Duodenal mucosa (tissue), 2 donors: Measurements from ENCODE around the gene HSF2BP.
A peak's percentile ranks its signal among the peaks of the same experiment; 100 is the strongest.

ENCODE experiments used
- H3K27ac ChIP-seq: one replicate; pipeline ENCODE4 v1.7.0; 2013; ENCODE audit warnings: low read depth, low read length
- H3K27me3 ChIP-seq, 2 donors: one replicate each; pipeline ENCODE4 v1.7.0; 2013; ENCODE audit warnings: low read length in 2 of 2, control low read depth in 1 of 2; ENCODE audit not compliant: insufficient read depth in 2 of 2, control insufficient read depth in 1 of 2
- H3K36me3 ChIP-seq, 2 donors: one replicate each; pipeline ENCODE4 v1.7.0; 2013; ENCODE audit warnings: low read length in 2 of 2, control low read depth in 1 of 2; ENCODE audit not compliant: insufficient read depth in 2 of 2, control insufficient read depth in 1 of 2
- H3K4me1 ChIP-seq, 2 donors: one replicate each; pipeline ENCODE4 v1.7.0; 2013; ENCODE audit warnings: low read length in 2 of 2, control low read depth in 1 of 2; ENCODE audit not compliant: insufficient read depth in 2 of 2, control insufficient read depth in 1 of 2
- H3K4me3 ChIP-seq, 2 donors: one replicate each; pipeline ENCODE4 v1.7.0; 2013; ENCODE audit warnings: low read length in 2 of 2, low read depth in 1 of 2
- H3K9ac ChIP-seq, 2 donors: one replicate each; pipeline ENCODE4 v1.7.0; 2013; ENCODE audit warnings: low read length in 2 of 2, low read depth in 1 of 2
- H3K9me3 ChIP-seq, 2 donors: one replicate each; pipeline ENCODE4 v1.7.0; 2013; ENCODE audit warnings: low read length in 2 of 2, control low read depth in 1 of 2; ENCODE audit not compliant: control insufficient read depth in 1 of 2

Gene HSF2BP

DNA sequence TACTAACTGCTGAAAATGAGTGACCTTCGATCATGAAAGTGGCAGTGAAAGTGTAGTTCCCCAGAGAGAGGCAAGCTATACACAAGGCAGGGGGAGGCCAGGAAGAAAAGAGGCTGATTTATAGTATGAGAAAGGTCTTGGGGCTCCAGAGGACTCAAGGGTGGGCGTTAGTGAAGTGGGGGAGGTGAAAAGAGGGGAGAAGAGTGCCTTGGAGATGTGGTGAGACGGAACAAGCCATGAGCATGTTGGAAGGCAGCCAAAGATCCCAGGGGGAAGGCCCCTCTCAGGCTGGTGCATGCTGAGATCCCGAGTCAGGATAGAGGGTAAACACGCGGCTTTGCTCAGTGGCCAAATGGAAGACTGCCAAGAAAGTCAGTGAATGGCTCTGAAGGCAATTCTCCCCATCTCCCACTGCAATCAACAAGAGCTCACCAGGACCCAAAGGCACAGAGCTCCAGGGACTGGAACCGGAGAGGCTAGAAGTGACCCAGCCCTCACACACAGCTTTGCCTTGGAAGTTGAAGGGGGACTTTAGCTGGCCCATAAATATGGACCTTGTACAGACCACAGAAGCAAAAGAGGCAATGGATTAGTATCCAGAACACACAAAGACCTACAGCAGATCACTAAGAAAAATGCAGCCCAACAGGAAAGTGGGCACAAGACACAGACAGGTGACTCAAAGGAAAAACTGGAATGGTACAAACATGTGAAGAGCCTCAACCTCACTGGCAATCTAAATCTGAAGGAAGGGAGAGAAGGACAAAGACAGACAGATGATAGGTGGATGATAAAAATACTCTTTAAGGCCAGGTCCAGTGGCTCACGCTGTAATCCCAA is 49.6 kb downstream of the HSF2BP start:
- H3K27me3 ChIP-seq = no peaks in the 10 kb centered on the region
- H3K36me3 ChIP-seq = no peaks in the 10 kb centered on the region
- H3K9me3 ChIP-seq = no peaks in the 10 kb centered on the region
- no peak overlapping the region for H3K4me3 ChIP-seq
- H3K27ac ChIP-seq = no peak overlapping the region
- H3K9ac ChIP-seq = peak overlapping the region; percentile 13 to 22
- H3K4me1 ChIP-seq = peaks cover 18 to 28% of the 10 kb centered on the region in 2 donors

DNA sequence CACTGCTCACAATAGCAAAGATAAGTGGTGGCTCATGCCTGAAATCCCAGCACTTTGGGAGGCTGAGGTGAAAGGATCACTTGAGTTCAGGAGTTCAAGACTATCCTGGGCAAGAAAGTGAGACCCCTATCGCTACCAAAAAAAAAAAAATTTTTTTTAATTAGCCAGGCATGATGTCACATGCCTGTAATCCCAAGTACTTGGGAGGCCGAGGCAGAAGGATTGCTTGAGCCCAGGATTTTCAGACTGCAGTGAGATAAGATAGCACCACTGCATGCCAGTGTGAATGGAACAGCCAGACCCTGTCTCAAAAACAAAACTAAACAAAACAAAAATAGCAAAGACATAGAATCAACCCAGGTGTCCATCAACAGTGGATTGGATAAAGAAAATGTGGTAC is 50.6 kb downstream of the HSF2BP start:
- Histone ChIP-seq H3K27me3 (no peaks in the 10 kb centered on the region), H3K4me1 (peaks cover 18 to 34% of the 10 kb centered on the region in 2 donors), H3K9ac (no peak overlapping the region), H3K36me3 (no peaks in the 10 kb centered on the region), H3K27ac (no peak overlapping the region), H3K9me3 (no peaks in the 10 kb centered on the region), H3K4me3 (no peak overlapping the region)

DNA sequence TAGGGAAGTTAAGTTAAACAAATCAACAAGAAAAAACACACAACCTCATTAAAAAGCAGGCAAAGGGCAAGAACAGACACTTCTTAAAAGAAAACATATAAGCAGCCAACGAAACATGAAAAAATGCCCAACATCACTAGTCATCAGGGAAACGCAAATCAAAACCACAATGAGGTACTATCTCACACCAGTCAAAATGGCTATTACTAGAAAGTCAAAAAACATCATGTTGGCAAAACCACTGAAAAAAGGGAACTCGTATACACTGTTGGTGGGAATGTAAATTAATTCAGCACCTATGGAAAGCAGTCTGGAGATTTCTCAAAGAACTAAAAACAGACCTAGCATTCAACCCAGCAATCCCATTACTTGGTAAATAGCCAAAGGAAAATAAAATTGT is 51.1 kb downstream of the HSF2BP start:
- H3K27ac ChIP-seq = no peak overlapping the region
- no peaks in the 10 kb centered on the region for H3K27me3 ChIP-seq
- H3K36me3 ChIP-seq = no peaks in the 10 kb centered on the region
- H3K9me3 ChIP-seq = no peaks in the 10 kb centered on the region
- H3K4me3 ChIP-seq = no peak overlapping the region
- H3K4me1 ChIP-seq = peaks cover 18 to 31% of the 10 kb centered on the region in 2 donors
- H3K9ac ChIP-seq = no peak overlapping the region

DNA sequence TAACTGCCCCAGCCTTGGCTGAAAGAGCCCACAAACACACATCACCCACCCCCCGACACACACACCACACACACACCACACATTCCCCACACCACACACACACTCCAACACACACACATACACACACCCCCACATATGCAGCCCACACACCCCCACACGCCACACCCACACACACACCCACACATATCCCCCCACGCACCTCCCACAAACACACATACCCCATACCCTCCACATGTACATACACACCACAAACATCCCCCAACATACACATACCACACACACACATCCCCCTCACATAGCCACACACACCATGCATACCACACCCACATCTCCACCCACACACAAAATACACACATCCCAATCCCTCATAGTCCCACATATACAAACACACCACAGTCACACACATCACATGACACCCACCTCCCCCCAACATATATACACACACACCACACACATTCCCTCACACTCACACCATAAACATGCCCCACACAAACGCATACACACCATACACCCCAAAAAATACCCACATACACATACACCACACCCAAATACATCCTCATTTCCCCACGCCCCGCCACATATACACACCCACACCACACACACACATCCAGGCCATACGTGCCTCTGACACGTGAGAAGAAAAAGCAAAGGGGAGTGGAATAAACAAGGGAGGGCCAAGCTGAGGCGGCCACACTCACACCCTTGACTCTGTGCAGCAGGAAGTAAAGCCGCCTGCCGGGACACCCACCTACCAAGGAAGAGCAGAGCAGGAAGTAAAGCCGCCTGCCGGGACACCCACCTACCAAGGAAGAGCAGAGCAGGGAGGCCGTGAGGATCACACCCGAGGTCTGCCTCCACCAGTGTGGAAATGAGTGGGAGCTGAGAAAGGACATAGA is 53.7 kb downstream of the HSF2BP start:
- no peak overlapping the region for H3K9ac ChIP-seq
- no peak overlapping the region for H3K27ac ChIP-seq
- no peaks in the 10 kb centered on the region for H3K27me3 ChIP-seq
- no peaks in the 10 kb centered on the region for H3K36me3 ChIP-seq
- no peaks in the 10 kb centered on the region for H3K9me3 ChIP-seq
- H3K4me1 ChIP-seq = peaks cover 7 to 15% of the 10 kb centered on the region in 2 donors
- H3K4me3 ChIP-seq = no peak overlapping the region

DNA sequence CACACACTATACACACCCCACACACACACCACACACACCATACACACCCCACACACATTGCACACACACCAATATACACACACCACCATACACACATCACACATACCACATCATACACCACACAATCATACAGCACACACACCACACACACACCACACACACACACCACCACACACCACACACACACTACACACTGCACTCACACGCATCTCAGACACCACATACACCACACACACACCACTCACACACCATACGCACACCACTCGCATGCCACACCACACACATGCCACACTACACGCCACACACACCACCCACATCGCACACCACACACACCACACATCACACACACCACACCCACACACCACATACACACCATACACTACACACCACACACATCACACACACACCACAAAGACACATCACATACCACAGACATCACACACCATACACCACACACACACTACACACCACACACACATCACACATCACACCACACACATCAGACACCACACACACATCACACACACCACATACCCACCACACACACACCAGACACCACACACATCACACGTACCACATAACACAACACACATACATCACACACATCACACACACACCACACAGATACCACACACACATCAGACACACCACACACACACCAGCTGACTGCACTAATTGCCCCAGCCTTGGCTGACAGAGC is 54.6 kb downstream of the HSF2BP start:
- Histone ChIP-seq H3K9me3 (no peaks in the 10 kb centered on the region), H3K4me1 (peaks cover 3 to 10% of the 10 kb centered on the region in 2 donors), H3K27ac (no peak overlapping the region), H3K27me3 (no peaks in the 10 kb centered on the region), H3K4me3 (no peak overlapping the region), H3K36me3 (no peaks in the 10 kb centered on the region), H3K9ac (no peak overlapping the region)

DNA sequence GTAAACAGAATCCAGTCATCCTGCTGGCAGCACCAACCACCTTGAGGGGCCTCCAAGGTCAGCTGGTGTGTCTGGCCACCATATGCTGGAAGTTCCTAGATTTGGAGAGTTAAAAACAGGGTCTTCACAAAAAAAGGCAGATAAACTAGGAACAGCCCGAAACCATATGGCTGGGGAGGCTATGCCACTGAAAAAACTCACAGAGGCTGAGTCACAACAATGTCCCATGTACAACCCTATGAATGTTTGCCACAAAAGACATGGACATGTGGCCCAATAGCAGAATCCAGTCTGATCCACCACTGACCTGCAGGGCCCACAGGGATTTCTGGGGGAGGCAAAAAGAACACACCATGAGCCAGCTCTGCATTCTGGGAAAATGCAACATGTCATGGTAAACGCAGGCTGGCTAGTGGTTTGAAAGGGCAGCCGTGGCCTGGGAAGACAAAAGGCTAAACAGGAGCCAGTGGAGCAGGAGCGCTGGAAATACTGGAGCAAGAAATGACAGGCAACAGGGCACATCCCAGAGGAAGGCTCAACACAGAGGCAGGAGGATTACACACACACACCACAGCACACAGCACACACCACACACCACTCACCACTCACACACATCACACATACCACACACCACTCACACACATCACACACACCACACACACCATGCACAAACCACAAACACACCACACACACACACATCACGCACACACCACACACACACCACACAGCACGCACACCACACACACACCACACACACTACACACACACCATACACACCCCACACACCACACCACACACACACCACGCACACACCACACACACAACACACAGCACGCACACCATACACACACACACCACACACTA is 55.4 kb downstream of the HSF2BP start:
- H3K27ac ChIP-seq = no peak overlapping the region

DNA sequence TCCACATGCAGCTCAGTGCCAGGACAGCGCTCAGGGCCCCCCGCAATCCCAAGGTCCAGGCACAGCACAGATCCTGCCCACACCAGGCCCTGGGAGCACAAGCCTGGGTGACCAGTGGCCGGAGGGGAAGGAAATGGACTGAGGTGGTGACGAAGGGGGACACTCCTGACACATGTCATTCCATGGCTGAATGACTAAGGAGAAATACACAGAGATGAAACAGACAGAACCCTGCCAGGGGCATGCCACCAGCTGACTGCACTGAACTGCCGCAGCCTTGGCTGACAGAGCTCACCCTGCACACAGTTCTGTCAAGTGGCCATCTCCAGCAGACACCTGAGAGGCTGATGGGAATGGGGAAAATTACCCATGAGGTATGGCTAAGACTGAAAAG is 56.1 kb downstream of the HSF2BP start:
- Histone ChIP-seq H3K27ac (no peak overlapping the region), H3K36me3 (no peaks in the 10 kb centered on the region), H3K4me3 (no peak overlapping the region), H3K4me1 (peaks cover 0 to 6% of the 10 kb centered on the region in 2 donors), H3K9ac (no peak overlapping the region), H3K27me3 (no peaks in the 10 kb centered on the region), H3K9me3 (no peaks in the 10 kb centered on the region)

More for the DNA sequence above, 55.4 kb downstream of the HSF2BP start:
- H3K27me3 ChIP-seq = no peaks in the 10 kb centered on the region
- H3K9ac ChIP-seq = no peak overlapping the region
- H3K36me3 ChIP-seq = no peaks in the 10 kb centered on the region
- H3K4me1 ChIP-seq = peaks cover 0 to 6% of the 10 kb centered on the region in 2 donors
- H3K9me3 ChIP-seq = no peaks in the 10 kb centered on the region
- H3K4me3 ChIP-seq = no peak overlapping the region

DNA sequence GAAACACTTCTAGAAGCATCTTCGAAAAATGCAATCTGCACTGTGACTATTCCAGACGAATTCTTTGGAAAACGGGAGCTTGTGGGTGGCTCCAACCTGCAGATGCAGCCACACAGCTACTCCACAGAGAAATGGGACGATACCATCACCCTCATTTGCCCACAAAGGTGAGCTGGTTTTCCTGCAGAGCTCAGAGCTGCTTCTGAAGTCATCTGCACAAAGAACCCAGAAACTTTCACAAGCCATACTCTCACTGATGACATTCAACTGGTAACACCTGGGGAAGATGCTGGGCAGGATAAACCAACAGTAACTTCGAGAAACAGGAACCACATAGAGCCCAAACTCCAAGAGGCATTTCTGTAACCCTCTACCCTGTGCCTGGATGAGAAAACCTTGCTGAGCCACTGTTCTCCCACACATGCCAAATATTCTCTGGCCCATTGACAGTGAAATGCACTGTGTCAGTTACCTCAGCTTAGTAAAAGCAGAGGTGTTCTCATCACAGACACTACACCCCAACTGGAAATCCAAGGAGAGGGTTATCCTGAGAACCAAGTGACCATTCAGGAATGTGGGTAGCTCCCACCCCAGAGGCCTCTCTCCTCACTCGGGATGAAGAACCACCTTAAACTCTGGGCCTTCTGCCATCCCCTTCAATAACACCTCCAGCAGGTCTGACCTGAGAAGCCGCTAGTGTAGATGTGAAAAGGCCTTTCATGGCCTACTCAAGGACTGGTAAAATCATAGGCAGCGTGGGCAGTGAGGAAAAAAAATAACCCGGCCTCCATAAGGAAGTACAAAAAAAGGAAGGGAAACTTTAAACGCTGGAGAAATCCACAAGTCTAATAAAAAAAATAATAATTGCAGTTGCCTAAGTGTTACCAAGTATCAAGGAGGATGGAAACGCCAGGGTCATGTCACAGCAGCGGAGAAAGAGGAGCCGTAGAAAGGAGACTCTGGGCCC is 56.7 kb downstream of the HSF2BP start:
- Histone ChIP-seq H3K4me1 (peaks cover 0 to 6% of the 10 kb centered on the region in 2 donors), H3K27me3 (no peaks in the 10 kb centered on the region), H3K9ac (no peak overlapping the region), H3K36me3 (no peaks in the 10 kb centered on the region), H3K4me3 (no peak overlapping the region), H3K27ac (no peak overlapping the region), H3K9me3 (no peaks in the 10 kb centered on the region)
